Measurements from ENCODE around the gene MRPS23. TPM values are rescaled to one million over a fixed set of nuclear protein-coding genes. Genes with fewer than 3 reads are reported as not detected.
A peak's percentile ranks its signal among the peaks of the same experiment; 100 is the strongest.

MRPS23 gene
- total and polyA plus RNA-seq, 10 donors = 7.3 to 29.2 (median 23.3) TPM

DNA sequence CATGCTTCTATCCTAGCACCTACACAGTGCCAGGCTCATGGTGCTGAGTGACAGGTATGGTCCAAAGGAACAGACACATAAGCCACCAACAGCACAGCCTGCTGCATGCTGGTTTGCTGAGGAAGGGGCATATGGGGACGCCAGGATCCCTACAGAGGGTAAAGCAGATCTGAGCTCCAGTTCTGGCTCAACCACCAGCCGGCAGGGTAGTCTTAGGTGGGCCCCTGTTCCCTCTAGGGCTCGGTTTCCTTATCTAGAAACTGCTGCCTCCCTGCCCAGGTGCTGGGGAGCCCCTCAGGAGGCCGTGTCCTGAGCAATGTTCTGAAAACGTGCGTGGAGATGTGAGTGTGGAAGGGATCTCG lies 24.2 kb upstream of the MRPS23 start:
- peaks cover 0 to 41% (median 5%) of the 10 kb centered on the region in 7 donors for H3K27me3 ChIP-seq (replicated peaks in 1 of 7)
- peak overlapping the region in 7 of 8 donors; percentile 45 to 76 (median 72) for H3K27ac ChIP-seq
- WGBS, 5 donors = 16 to 30% (median 27%) methylated on average over 7 of the region's 7 CpGs
- peaks cover 0 to 43% (median 0%) of the 10 kb centered on the region in 6 donors for H3K36me3 ChIP-seq
- TF ChIP-seq POLR2AphosphoS5 (IDR thresholded peaks at IDR 0.05) = no peak
- no peak for TF ChIP-seq POLR2A (IDR thresholded peaks at IDR 0.05)
- no peak for TF ChIP-seq CTCF (IDR thresholded peaks at IDR 0.05 in 8 of 11, conservative IDR thresholded peaks at IDR 0.05 in 3 of 11)
- peak overlapping the region in 3 of 8 donors; percentile 12 to 57 (median 13) for H3K4me3 ChIP-seq
- H3K9me3 ChIP-seq = no peaks in the 10 kb centered on the region
- intact Hi-C loops (cut with DNase I; ENCODE audit: low total_unique reads) = no loop called here
- DNase-seq = no peak
- H3K4me1 ChIP-seq = peaks cover 23 to 60% (median 39%) of the 10 kb centered on the region in 6 donors

- intact Hi-C loops (cut with DNase I; ENCODE audit: low total_unique reads) = no loop called here
- Histone ChIP-seq H3K36me3 (peaks cover 0 to 41% (median 0%) of the 10 kb centered on the region in 6 donors), H3K27ac (peak overlapping the region in 4 of 8 donors; percentile 72 to 76 (median 74)), H3K9me3 (no peaks in the 10 kb centered on the region), H3K4me3 (no peak overlapping the region), H3K4me1 (peaks cover 28 to 63% (median 44%) of the 10 kb centered on the region in 6 donors), H3K27me3 (replicated peaks in 1 of 7) (peaks cover 0 to 41% (median 5%) of the 10 kb centered on the region in 7 donors)
- TF ChIP-seq POLR2A (IDR thresholded peaks at IDR 0.05) (no peak), CTCF (IDR thresholded peaks at IDR 0.05 in 8 of 11, conservative IDR thresholded peaks at IDR 0.05 in 3 of 11) (no peak), POLR2AphosphoS5 (IDR thresholded peaks at IDR 0.05) (no peak)
- WGBS, 5 donors = 61 to 74% (median 65%) methylated on average over 15 to 16 of the region's 16 CpGs
- no peak for DNase-seq
Measured at GRCh38 chr17:57873261-57874057, 23.6 kb upstream of the MRPS23 start.

DNA sequence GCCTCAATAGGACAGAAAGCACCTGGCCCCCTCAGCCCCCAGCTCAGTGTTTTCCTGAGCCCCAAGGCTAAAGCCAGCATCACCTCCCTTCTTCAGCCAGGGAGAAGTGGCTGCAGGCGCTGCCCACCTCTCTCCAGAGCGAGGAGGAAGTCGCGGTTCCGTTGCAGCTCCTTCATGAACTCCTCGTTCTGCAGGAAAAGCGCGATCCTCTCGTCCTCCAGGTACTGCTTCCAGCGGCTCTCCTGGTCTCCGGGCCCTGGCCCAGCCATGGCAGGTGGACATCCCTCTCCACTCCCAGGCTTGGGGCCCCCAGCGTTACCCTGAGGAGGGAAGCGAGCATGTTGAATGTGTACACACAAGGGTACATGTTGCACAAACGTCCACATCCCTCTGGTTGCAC lies 22.7 kb upstream of the MRPS23 start:
- Histone ChIP-seq H3K27me3 (replicated peaks in 1 of 7) (peaks cover 0 to 41% (median 5%) of the 10 kb centered on the region in 7 donors), H3K4me1 (peaks cover 32 to 73% (median 54%) of the 10 kb centered on the region in 6 donors), H3K9me3 (no peaks in the 10 kb centered on the region), H3K36me3 (peaks cover 0 to 35% (median 0%) of the 10 kb centered on the region in 6 donors), H3K27ac (no peak overlapping the region), H3K4me3 (no peak overlapping the region)
- 28 to 54% (median 44%) methylated on average over 11 to 14 of the region's 14 CpGs for WGBS, 5 donors
- DNase-seq = no peak
- intact Hi-C loops (cut with DNase I; ENCODE audit: low total_unique reads) = no loop called here
- TF ChIP-seq POLR2A (IDR thresholded peaks at IDR 0.05) = no peak
- no peak for TF ChIP-seq POLR2AphosphoS5 (IDR thresholded peaks at IDR 0.05)
- TF ChIP-seq CTCF (IDR thresholded peaks at IDR 0.05 in 8 of 11, conservative IDR thresholded peaks at IDR 0.05 in 3 of 11) = no peak

DNA sequence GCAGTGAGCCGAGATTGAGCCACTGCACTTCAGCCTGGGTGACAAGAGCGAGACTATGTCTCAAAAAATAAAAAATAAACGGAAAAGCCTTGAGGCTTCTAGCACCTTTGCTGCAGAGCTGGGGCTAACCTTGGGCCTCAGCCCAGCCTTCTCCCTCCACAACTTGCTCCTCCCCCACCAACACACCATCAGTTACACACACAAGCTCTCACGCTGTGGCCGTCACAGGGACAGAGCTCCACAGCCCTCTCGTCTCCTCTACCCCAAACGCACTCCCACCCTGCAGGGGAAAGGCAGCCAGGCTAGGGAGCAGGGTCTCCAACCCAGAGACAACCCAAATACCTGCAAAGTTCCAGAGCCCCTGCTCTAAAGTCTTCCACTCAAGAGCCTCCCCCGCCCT lies 22.0 kb upstream of the MRPS23 start:
- peaks cover 32 to 79% (median 57%) of the 10 kb centered on the region in 6 donors for H3K4me1 ChIP-seq
- WGBS, 5 donors = 83 to 93% (median 88%) methylated on average over 8 of the region's 8 CpGs
- no peak for DNase-seq
- peaks cover 0 to 32% (median 0%) of the 10 kb centered on the region in 6 donors for H3K36me3 ChIP-seq
- H3K4me3 ChIP-seq = no peak overlapping the region
- H3K27me3 ChIP-seq (replicated peaks in 1 of 7) = peaks cover 0 to 41% (median 5%) of the 10 kb centered on the region in 7 donors
- no peak for TF ChIP-seq POLR2A (IDR thresholded peaks at IDR 0.05)
- no peak for TF ChIP-seq POLR2AphosphoS5 (IDR thresholded peaks at IDR 0.05)
- TF ChIP-seq CTCF (IDR thresholded peaks at IDR 0.05 in 8 of 11, conservative IDR thresholded peaks at IDR 0.05 in 3 of 11) = no peak
- intact Hi-C loops (cut with DNase I; ENCODE audit: low total_unique reads) = no loop called here
- H3K9me3 ChIP-seq = no peaks in the 10 kb centered on the region
- no peak overlapping the region for H3K27ac ChIP-seq
